PC-3 (cell line): ENCODE results near the gene SP7.
"Not testable (repeated sequence)": the region's sequence is repeated elsewhere in the genome, so short reads cannot be mapped to it uniquely, and the experiment has no call there.

Source experiments
- EZH2 ChIP-seq: fragments of 300-600 bp; sonication (generic); IDR thresholded peaks from one replicate; pipeline ENCODE4 v1.6.1; 2017; ENCODE audit warnings: antibody characterized with exemption, mild to moderate bottlenecking, low read length; ENCODE audit not compliant: unreplicated experiment
- EZH2phosphoT487 ChIP-seq: fragments of 300-600 bp; sonication (generic); IDR thresholded peaks from 2 replicates; pipeline ENCODE4 v1.6.1; 2018; ENCODE audit warnings: mild to moderate bottlenecking, antibody characterized with exemption, low read length, borderline replicate concordance
- TF ChIP-seq, protein P1 (sequence below): fragments of 300-600 bp; sonication (generic); conservative IDR thresholded peaks from 2 replicates; pipeline ENCODE4 v1.5.1; 2017; ENCODE audit warnings: antibody characterized with exemption, low read depth, mild to moderate bottlenecking, low read length

- TF ChIP-seq, protein P1, sequence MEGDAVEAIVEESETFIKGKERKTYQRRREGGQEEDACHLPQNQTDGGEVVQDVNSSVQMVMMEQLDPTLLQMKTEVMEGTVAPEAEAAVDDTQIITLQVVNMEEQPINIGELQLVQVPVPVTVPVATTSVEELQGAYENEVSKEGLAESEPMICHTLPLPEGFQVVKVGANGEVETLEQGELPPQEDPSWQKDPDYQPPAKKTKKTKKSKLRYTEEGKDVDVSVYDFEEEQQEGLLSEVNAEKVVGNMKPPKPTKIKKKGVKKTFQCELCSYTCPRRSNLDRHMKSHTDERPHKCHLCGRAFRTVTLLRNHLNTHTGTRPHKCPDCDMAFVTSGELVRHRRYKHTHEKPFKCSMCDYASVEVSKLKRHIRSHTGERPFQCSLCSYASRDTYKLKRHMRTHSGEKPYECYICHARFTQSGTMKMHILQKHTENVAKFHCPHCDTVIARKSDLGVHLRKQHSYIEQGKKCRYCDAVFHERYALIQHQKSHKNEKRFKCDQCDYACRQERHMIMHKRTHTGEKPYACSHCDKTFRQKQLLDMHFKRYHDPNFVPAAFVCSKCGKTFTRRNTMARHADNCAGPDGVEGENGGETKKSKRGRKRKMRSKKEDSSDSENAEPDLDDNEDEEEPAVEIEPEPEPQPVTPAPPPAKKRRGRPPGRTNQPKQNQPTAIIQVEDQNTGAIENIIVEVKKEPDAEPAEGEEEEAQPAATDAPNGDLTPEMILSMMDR, result not testable (repeated sequence)
- TF ChIP-seq EZH2, EZH2phosphoT487: not testable (repeated sequence)
Observed at GRCh38 chr12:53332339-53332738, 3.8 kb downstream of the SP7 start.
